GM19467 (cell line): ENCODE measurements around the gene SLC9C2.
"Not testable (repeated sequence)": the region's sequence is repeated elsewhere in the genome, so short reads cannot be mapped to it uniquely, and the experiment has no call there.

Source experiments
- ATAC-seq: cut with Tn5 transposase; IDR thresholded peaks from one replicate; pipeline ENCODE4 v1.9.1; 2021; ENCODE audit warnings: mild to moderate bottlenecking, moderate library complexity; ENCODE audit not compliant: unreplicated experiment

The SLC9C2 gene

GRCh38 chr1:173489929-173490328 is 112.9 kb downstream of the SLC9C2 start:
- no peak for ATAC-seq

- ATAC-seq, result no peak
These were observed 113.7 kb downstream of the SLC9C2 start for GRCh38 chr1:173489149-173489600.

GRCh38 chr1:173488001-173488400 is 114.9 kb downstream of the SLC9C2 start:
- ATAC-seq, result no peak

- ATAC-seq, result no peak
These were observed 117.5 kb downstream of the SLC9C2 start for GRCh38 chr1:173485401-173485800.

GRCh38 chr1:173484276-173484675 is 118.6 kb downstream of the SLC9C2 start:
- no peak for ATAC-seq

GRCh38 chr1:173482683-173483082 is 120.2 kb downstream of the SLC9C2 start:
- ATAC-seq, result no peak

- ATAC-seq, result no peak
These were observed 121.6 kb downstream of the SLC9C2 start for GRCh38 chr1:173481195-173481772.

GRCh38 chr1:173479649-173480048 is 123.2 kb downstream of the SLC9C2 start:
- no peak for ATAC-seq

GRCh38 chr1:173478094-173478674 is 124.7 kb downstream of the SLC9C2 start:
- no peak for ATAC-seq

- ATAC-seq, result peak; percentile 42
These were observed 125.4 kb downstream of the SLC9C2 start, which contains the start of gene PRDX6 for GRCh38 chr1:173477286-173478093. Gene PRDX6 (plus strand): TSS chr1:173477335. CDS start chr1:173477398, 63 bp downstream.

- peak; percentile 95 for ATAC-seq
These were observed 126.1 kb downstream of the SLC9C2 start for GRCh38 chr1:173476665-173477285.

- ATAC-seq, result no peak
These were observed 126.6 kb downstream of the SLC9C2 start for GRCh38 chr1:173476197-173476664.

GRCh38 chr1:173475564-173476196 is 127.2 kb downstream of the SLC9C2 start:
- no peak for ATAC-seq

GRCh38 chr1:173474780-173475421 is 128.0 kb downstream of the SLC9C2 start:
- ATAC-seq, result not testable (repeated sequence)

- no peak for ATAC-seq
These were observed 128.6 kb downstream of the SLC9C2 start for GRCh38 chr1:173474097-173474779.

- ATAC-seq, result no peak
These were observed 129.3 kb downstream of the SLC9C2 start for GRCh38 chr1:173473599-173474011.

- no peak for ATAC-seq
These were observed 132.3 kb downstream of the SLC9C2 start for GRCh38 chr1:173470608-173471007.

- no peak for ATAC-seq
These were observed 133.2 kb downstream of the SLC9C2 start for GRCh38 chr1:173469656-173470055.

GRCh38 chr1:173467426-173467825 is 135.4 kb downstream of the SLC9C2 start:
- ATAC-seq, result no peak

- not testable (repeated sequence) for ATAC-seq
These were observed 138.7 kb downstream of the SLC9C2 start for GRCh38 chr1:173464185-173464584.
